GM19238 (cell line): ENCODE results near the gene SLC45A2.
"Not testable (repeated sequence)": the region's sequence is repeated elsewhere in the genome, so short reads cannot be mapped to it uniquely, and the experiment has no call there.

Experiments used
- DNase-seq: peaks from one replicate; pipeline ENCODE4 v3.0.0; 2011; ENCODE audit warnings: low spot score; ENCODE audit not compliant: insufficient read length

Gene SLC45A2, protein sequence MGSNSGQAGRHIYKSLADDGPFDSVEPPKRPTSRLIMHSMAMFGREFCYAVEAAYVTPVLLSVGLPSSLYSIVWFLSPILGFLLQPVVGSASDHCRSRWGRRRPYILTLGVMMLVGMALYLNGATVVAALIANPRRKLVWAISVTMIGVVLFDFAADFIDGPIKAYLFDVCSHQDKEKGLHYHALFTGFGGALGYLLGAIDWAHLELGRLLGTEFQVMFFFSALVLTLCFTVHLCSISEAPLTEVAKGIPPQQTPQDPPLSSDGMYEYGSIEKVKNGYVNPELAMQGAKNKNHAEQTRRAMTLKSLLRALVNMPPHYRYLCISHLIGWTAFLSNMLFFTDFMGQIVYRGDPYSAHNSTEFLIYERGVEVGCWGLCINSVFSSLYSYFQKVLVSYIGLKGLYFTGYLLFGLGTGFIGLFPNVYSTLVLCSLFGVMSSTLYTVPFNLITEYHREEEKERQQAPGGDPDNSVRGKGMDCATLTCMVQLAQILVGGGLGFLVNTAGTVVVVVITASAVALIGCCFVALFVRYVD

DNA sequence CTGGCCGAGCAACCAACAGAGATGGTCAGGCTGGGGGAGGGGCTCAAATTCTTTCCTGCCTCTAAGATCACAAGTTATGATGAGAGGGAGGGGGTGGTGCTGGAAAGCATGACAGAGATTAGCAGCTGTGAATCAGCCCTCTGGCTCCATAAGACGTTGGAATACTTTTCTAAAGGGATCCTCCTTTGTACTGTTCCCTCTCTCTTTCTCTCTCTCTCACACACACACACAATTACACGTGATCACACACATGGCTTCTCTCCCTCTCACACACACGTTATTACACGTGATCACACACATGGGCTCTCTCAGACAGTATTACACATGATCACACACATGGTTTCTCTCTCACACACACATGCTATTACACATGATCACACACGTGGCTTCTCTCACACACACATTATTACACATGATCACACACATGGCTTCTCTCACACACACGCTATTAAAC, at the start of gene SLC45A2:
Gene SLC45A2, minus strand, starts transcription at position 23 of the 454 bp plus-strand sequence. CDS start 110 bp downstream, outside the sequence.
- DNase-seq: no peak

- DNase-seq: no peak
Measured at GRCh38 chr5:34031966-34032365, 47.5 kb upstream of the SLC45A2 start.

GRCh38 chr5:34031117-34031516, 46.6 kb upstream of the SLC45A2 start:
- DNase-seq: no peak

DNA sequence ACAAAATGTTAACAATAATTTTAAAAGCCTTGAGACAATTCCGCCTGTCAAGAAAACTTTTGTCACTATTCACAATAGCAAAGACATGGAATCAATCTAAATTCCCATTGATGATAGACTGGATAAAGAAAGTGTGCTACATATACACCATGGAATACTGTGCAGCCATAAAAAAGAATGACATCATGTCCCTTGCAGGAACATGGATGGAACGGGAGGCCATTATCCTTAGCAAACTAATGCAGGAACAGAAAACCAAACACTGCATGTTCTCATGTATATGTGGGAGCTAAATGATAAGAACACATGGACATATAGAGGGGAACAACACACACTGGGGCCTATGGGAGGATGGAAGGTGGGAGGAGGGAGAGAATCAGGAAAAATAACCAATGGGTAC, 46.1 kb upstream of the SLC45A2 start:
- not testable (repeated sequence) for DNase-seq

- no peak for DNase-seq
Measured at GRCh38 chr5:34030048-34030447, 45.6 kb upstream of the SLC45A2 start.

DNA sequence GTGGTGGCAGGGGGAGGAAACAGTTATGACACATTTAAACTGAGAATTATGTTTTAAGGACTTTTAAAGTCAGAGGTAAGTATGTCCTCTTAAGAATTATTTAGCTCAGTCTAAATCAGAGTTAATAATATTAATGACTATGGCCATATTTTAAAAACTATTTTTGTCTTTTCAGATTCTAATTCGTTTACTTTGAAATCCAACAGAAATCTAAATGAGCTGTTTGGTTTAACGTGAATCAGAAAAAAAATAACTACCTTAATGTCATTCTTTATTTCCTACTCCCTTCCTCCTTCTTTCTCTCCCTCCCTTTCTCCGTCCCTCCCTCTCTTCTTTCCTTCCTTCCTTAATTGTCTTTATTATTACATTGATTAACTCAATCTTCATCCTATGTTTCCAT, 43.9 kb upstream of the SLC45A2 start:
- no peak for DNase-seq

GRCh38 chr5:34026089-34026761, 41.7 kb upstream of the SLC45A2 start:
- no peak for DNase-seq

DNA sequence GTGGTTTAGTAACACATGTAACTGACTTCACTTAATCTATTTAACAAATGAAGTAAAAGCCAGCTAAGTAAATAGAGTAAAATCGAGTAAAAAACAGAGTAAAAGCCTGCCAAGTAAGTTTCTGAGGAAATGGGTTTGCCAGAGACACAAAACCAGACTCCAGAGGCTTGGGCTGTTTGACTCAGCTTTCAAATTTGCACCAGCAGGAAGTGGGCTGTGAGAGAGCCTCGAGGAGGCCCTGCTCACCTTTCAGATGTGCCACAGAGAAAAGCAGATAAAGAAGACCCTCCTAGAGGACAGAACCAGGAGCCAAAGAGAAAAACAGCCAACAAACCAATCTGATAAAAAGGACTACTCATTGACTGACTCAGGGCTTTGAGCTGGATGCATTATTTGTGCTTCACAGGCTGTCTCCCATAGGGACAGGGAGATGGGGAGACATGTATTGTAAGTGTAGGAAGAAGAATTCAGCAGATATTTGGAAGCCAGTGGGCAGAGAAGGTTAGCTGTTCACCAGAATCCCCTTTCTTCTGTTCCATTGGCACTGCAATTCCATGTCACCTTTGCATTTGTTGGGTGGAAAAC, 37.7 kb upstream of the SLC45A2 start:
- no peak for DNase-seq

DNA sequence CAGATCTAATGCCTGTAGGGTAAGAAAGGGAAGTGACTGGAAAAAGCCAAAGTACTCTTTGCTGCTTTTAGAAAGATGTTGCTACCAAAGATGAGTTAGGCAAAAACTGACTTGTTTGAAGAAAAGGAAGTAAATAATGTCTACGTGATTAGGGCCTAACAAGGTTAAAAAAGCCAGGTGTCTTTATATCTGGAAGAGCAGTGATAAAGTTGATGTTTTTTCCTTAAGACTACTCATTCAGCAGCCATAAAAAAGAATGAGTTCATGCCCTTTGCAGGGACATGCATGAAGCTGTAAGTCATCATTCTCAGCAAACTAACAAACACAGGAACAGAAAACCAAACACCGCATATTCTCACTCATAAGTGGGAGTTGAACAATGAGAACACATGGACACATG, 36.8 kb upstream of the SLC45A2 start:
- no peak for DNase-seq

- no peak for DNase-seq
Measured at GRCh38 chr5:34020726-34021125, 36.2 kb upstream of the SLC45A2 start.

DNA sequence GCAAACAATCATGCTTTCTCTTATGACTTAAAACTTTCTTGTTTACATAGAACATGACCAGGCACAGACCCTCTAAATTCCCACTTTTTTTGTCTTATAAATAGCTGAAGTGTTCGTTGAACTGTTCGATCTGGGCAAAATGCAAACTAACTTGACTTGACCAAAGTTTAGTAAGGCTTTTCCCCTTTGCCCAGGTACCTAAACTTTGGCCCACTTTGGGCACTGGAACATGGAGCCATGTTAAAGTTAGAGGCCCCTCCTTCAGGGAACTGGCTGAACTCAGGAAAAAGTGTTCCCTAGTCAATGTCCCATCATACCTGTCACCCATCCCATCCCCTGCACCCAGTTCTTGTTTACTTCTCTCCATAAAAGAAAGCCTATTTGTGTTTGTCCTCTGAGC, 32.8 kb upstream of the SLC45A2 start:
- DNase-seq: no peak

GRCh38 chr5:34016750-34017149, 32.3 kb upstream of the SLC45A2 start:
- no peak for DNase-seq

DNA sequence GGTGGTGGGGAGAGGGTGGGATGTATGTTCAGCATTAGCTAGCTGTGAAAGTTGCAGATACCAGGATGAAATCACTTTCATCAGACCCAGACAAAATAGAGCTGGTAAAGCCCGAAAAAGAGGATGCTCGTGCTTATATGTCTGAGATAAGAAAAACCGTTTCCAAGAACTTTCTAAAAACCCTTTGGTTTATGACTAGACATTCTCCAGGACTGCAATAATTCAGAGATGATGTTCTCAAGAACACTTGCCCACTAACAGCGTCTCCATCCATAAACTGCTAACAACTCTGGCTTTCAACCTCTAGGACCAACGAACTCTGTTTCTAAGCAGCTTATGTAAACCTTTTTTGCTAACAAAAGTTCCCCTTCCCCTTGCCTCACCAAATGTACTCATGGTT, 31.7 kb upstream of the SLC45A2 start:
- DNase-seq: no peak

- no peak for DNase-seq
Measured at GRCh38 chr5:34015120-34015822, 30.8 kb upstream of the SLC45A2 start.

DNA sequence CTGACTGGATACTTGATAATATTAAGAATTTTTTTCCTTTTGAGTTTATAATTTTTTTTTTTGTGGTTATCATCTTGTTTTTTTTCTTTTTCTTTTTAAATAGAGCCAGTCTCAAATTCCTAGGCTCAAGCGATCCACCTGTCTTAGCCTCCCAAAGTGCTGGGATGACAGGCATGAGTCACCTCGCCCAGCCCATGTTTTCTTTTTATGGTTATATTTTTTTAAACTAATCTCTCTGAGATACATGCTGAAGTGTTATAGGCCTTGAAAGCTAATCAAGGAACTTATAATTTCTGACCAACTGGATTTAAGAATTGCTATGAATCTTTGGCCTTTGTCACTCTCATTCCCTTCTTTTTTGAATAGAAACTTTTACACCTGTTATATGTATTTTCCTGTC, 30.1 kb upstream of the SLC45A2 start:
- no peak for DNase-seq

DNA sequence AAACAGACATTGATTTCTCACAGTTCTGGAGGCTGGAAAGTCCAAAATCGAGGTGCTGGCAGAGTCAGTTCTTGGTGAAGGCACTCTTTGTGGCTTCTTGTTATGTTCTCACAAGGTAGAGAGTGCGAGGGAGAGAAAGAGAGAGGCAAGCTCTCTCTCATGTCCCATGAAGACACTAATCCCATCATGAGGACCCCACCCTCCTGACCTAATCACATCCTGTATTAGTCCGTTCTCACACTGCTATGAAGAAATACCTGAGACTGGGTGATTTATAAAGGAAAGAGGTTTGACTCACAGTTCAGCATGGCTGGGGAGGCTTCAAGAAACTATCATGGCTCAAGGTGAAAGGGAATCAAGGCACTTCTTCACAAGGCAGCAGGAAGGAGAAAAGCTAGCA, 29.1 kb upstream of the SLC45A2 start:
- DNase-seq: no peak

DNA sequence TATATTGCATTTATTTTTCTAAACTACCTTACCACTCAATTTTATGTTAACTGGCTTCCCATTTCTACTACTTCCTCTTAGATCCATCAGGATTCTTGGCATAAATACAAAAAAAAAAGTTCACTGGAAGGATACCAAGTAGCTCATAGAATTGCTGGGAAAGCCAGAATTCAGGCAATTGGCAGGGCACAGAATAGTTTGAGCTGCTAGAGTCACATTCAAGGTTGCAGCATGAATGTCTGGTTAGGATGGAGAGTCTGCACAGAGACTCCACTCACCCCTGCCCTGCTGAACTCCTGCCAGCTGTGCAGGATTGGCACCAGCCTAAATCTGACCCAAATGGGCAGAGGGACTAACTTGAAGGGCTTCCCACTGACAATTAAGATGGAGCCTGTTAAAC, 28.3 kb upstream of the SLC45A2 start:
- no peak for DNase-seq

DNA sequence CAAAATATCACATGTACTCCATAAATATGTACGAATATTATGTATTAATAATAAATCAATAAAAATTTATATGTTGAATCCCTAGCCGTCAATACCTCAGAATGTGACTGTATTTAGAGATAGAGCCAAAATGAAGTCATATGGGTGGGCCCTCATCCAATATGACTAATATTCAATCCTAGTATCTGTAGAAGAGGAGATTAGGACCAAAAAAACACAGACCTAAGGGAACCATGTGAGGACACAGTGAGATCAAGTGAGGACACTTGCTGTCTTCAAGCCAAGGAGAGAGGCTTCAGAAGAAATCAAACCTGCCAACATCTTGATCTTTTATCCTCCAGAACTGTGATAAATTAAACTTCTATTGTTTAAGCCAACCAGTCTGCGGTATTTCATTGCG, 27.0 kb upstream of the SLC45A2 start:
- no peak for DNase-seq

DNA sequence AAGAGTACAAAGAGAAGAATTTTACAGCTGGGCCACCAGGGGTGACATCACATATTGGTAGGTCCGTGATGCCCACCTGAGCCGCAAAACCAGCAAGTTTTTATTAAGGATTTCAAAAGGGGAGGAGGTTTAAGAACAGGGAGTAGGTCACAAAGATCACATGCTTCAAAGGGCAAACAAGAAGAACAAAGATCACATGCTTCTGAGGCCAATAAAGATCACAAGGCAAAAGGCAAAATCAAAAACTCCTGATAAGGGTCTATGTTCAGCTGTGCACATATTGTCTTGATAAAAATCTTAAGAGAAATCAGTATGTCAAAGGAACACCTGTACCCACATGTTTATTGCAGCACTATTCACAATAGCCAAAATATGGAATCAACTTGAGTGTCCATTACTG, 25.7 kb upstream of the SLC45A2 start:
- DNase-seq: not testable (repeated sequence)

- DNase-seq: no peak
Measured at GRCh38 chr5:34009610-34010009, 25.1 kb upstream of the SLC45A2 start.

DNA sequence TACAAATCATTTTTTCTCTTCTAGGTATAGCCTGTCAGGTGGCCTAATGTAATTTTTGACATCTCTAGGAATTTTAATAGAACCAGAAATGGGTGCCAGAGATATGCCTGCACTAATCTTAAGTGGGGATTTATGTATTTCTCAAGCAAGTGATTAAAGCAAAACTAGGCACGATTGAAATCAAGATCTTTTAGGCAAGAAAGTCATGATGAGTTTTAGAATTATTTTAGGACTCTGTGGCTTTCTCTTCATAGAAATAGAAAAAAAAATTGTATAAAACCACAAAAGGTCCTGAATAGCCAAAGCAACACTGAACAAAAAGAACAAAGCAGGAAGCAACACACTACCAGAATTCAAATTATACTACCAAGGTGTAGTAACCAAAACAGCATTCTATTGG, 24.3 kb upstream of the SLC45A2 start:
- no peak for DNase-seq
